ENCODE data around the gene GNB2.
"Not testable (repeated sequence)": the region's sequence is repeated elsewhere in the genome, so short reads cannot be mapped to it uniquely, and the experiment has no call there.

Gene GNB2

DNA sequence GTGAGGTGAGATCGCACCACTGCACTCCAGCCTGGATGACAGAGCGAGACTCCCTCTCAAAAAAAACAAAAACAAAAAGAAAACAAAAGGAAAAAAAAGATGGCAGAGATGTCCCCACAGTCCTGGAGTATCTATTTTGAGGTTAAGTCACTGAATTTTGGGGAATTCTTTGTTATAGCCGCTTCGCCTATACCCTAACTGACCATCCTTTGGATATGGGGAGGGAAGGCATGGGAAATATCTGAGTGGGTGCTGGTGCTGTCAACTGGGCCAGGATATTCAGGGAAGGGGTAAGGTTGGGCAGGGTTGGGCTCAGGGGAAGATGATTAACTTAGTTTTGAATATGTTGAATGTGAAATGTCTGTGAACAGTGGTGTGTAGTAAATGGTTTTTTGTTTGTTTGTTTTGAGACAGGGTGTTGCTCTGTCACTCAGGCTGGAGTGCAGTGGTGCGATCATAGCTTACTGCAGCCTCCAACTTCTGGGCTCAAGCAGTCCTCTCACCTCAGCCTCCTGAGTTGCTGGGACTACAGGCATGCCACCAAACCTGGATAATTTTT is 8.3 kb upstream of the GNB2 start:
- DNase-seq = no peak

GRCh38 chr7:100667331-100668068 is 6.0 kb upstream of the GNB2 start:
- no peak for DNase-seq

DNA sequence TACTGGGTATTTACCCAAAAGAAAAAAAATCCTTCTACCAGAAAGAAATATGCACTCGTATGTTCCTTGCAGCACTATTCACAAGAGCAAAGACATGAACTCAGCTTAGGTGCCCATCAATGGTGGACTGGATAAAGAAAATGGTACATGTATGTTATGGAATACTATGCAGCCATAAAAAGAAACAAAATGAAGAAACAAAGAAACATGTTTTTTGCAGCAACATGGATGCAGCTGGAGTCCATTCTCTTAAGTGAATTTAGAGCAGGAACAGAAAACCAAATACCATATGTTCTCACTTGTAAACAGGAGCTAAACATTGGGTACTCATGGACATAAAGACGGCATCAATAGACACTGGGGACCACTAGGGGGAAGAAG is 5.5 kb upstream of the GNB2 start:
- no peak for DNase-seq

DNA sequence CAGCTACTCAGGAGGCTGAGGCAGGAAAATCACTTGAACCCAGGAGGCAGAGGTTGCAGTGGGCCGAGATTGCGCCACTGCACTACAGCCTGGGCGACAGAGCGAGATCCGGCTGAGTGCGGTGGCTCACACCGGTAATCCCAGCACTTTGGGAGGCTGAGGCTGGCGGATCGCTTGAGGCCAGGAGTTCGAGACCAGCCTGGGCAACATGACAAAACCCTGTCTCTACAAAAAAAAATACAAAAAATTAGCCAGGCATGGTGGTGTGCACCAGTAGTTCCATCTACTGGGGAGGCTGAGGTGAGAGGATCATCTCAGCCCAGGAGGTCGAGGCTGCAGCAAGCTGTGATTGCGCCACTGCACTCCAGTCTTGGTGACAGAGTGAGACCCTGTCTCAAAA is 4.4 kb upstream of the GNB2 start:
- DNase-seq = not testable (repeated sequence)

GRCh38 chr7:100670074-100670473 is 3.5 kb upstream of the GNB2 start:
- DNase-seq = no peak

GRCh38 chr7:100671353-100672327 is 1.9 kb upstream of the GNB2 start:
- no peak for DNase-seq

- no peak for DNase-seq
Measured at GRCh38 chr7:100673942-100674410, 436 bp downstream of the GNB2 start.

- no peak for DNase-seq
Measured at GRCh38 chr7:100674411-100675104, 1.0 kb downstream of the GNB2 start.

DNA sequence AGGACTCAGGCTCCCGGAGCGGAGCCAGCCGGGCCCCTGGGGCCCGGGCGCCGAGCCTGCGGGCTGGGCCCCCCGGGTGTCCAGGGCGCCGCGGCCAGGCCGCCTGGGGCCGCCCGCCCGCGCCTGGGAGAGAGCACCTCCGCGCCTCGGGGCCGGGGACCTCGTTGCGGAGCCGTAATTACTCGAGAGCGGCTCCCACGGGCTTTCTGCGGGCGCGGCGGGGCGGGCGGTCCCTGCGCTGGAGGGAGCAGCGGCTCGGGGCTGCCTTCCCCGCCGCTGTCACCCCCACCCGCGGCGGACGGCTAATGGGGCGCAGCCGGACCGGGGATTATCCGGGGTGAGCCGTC is 1.5 kb downstream of the GNB2 start:
- DNase-seq = no peak

DNA sequence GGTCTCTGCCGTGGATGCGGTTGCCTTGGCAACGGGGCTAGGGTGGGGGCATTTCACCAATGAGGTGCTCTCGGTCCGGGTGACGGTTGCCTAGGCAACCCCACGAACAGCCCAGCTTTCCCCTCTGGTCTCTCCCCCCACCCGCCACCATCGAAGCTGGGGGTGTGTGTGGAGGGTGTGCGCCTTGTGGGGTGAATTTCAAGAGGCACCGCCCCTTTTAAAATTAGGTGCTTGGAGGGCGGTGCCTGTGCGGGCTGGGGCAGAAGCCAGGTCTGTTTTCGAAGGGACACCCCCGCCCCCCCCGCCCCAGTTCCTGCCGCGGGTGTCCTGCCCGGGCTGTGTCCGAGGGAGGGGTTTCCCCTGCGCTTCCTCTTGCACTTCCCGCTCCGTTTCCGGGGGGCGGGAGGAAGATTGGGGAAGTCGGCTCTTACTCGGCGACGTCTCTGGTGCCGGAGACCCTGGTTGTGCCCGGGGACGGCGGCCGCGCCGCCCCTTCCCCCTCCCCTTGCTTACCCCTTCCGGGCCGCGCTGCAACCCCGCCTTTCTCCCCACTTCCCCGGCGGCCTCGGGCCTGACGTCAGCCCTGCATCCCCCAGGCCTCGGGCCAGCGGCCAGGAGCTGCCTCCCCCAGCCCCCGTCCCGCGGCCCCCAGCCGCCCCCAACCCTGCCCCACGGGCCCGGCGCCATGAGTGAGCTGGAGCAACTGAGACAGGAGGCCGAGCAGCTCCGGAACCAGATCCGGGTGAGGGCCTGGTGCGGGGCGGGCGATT is 2.2 kb downstream of the GNB2 start:
- DNase-seq = no peak

DNA sequence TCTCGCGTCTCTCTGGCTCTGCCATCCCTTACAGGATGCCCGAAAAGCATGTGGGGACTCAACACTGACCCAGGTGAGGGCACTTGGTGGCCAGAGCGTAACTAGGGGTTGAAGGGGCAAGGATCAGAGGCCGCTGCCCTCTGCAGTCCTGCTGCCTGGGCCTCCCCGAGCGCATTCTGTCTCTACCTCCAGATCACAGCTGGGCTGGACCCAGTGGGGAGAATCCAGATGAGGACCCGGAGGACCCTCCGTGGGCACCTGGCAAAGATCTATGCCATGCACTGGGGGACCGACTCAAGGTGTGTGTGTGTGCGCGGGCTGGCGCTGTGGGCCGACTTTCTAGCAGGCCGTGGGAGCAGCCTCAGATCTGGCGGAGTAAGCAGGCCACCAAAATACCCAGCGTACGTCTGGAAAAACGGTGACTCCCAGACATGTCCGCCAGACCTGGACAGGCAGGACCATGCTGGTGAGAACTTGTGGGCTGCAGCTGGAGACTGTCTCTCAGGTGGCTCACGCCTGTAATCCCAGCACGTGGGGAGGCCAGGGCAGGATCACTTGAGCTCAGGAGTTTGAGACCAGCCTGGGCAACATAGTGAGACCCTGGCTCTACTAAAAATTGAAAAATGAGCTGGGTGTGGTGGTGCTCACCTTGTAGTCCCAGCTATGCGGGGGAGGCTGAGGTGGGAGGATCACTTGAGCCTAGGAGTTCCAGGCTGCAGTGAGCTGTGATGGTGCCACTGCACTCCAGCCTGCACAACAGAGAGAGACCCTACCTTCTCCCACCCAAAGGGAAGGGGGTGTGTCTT is 3.2 kb downstream of the GNB2 start:
- DNase-seq = no peak

DNA sequence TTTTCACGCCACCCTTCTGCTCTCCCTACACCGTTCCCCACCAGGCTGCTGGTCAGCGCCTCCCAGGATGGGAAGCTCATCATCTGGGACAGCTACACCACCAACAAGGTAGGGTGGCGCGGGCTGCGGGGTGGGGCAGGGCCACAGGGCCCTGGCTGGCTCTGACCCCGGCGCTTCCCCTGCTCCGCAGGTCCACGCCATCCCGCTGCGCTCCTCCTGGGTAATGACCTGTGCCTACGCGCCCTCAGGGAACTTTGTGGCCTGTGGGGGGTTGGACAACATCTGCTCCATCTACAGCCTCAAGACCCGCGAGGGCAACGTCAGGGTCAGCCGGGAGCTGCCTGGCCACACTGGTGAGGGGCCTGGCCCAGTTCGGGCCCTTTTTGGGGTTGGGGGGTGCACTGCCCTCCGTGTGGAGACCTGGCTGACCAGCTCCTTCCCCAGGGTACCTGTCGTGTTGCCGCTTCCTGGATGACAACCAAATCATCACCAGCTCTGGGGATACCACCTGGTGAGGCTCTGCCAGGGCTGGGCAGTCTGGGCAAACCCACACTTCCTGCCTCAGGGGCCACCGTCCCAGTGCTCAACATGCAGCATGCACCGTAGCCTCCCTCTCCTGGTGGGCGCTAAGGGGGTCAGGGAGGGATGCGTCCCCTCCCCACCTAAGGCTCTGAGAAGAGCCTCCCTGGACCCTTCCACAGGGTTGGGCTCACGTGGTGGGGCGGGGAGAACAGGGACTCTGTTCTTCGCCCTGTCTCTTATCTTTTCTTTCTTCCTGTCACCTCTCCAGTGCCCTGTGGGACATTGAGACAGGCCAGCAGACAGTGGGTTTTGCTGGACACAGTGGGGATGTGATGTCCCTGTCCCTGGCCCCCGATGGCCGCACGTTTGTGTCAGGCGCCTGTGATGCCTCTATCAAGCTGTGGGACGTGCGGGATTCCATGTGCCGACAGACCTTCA is 4.0 kb downstream of the GNB2 start:
- no peak for DNase-seq

- DNase-seq = no peak
Measured at GRCh38 chr7:100678291-100678984, 4.9 kb downstream of the GNB2 start.

DNA sequence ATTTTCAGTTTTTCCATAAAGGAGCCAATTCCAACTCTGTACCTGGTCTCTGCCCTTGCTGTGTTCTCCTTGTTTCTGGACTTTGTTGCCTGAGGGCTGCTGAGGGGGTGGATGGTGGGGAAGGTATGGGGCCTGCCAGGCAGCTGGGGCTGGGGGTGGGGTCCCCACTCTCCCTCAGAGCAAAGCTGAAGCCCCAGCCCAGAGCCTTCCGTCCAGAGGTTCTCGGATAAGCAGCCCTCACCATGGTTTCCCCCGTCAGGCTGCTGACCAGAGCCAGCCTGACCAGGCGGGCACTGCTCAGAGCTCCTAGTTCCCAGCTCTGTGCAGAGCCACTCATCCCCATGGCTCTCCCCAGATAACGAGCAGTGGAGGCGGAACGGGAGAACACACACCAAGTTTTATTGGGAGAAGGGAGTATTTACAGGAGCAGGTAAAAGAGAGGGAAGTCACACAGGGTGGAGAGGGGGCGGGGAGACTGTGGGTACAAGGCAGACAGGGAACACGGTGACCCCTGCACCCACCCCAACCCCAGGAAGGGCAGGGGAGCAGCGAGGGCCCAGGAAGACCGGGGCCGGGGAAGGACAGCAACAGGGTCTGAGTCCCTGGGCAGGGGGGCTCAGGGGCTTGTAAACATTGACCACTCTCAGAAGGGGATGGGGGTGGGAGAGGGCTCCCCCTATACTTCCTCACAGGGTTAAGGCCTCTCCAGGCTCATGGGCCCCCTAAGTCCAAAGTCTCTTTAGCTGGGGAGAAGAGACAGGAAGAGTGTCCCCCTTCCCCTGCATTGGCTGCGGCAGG is 5.8 kb downstream of the GNB2 start:
- DNase-seq = no peak

DNA sequence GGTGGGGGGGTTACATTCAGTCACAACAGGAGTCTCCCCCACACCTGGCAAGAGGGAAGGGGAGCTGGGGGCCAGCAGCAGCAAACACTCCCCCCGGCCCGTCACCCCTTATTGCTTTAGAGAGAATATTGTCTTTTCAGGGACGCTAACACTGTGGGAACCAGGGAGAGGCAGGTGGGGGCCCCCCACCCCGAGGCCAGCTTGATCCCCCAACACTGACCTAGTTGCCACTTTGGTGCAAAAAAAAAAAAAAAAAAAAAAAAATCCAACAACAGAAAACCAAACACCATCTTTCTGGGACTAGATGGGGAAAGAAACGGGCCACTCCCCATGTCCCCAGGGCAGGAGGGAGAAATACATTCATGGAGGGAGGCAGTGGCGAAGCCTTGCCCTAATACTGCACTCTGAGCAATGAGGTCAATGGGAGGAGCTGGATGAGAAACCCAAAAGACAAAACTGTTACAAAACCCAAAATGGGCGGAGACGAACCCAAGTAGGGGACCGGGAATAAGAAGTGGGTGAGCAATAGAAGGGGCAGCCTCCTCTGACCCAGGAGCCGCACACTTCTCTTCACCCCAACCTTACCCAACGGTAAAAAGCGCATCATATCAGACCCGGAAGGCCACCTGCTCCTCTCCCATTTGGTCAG is 6.5 kb downstream of the GNB2 start:
- DNase-seq = no peak

DNA sequence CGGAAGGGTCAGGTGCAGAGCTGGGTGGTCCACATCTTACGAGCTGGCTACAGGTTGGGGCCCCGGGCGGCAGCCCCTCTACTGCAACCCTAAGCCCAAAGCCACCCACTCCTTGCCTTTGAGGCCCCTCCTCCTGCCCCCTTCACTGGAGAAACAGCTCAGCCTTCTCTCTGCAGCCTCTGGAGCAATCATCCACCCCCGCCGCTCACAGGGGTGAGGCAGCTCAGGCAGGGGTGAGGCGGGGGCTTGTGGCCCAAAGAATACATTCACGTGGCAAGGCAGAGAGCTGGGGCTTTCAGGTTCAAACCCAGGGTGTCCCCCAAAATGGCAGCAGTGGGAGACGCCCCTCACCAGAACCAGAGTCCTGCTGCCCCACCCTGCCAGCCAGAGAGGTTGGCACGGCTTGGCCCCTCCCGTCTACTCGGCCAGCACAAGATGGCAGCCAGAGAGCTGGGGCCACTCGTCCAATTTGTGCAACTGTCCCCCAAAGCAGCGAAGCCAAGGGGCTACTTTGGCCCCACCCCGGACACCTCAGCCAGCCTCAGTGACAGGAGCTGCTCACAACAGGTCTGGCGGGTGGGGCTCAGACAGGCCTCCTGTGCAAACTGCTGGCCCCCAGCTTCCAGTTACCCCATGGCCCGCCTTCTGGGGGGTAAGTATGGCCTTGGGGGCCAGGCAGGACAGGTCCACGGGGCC is 7.2 kb downstream of the GNB2 start:
- no peak for DNase-seq

DNA sequence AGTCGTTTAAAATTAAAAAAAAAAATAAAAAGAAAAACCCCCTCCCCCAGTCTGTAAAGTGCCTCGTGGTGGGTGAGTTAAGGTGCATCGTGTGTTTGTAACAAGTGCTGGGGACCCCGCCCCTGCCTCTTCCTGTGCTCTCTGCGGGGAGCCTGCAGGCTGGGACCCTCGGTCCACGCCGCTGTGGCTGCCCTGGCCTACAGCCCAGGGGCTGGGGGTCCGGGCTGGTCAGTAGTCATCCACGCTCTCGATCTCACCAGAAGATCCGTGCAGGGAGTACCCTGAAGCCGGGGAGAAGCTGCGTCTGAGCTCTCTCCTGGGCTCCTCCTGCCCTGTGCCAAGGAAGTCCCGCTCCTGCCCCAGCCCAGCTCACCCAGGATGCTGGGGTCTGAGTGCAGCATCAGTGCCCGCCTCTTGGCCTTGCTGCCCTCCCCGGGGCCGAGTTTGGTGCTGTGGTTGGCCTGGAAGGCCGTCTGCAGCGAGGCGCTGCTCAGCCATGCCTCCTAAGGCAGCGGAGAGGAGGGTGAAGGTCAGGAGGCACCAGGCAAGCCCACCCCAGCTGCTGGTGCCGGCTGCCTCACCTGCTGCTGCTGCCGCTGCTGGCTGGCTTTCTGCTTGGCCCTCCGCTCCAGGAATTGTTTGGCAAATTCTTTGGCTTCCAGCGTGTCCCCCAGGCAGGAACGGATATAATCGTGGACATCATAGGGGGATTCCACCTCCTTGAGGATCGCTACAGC is 8.1 kb downstream of the GNB2 start:
- no peak for DNase-seq

Data from NCI-H510A treated with DMSO at 0.1 percent for 48 hours (cell line).